NCI-H524 treated with DMSO at 0.1 percent for 48 hours (cell line): ENCODE measurements around the gene ACTA1.
A peak's percentile ranks its signal among the peaks of the same experiment; 100 is the strongest.
"Not testable (repeated sequence)": the region's sequence is repeated elsewhere in the genome, so short reads cannot be mapped to it uniquely, and the experiment has no call there.

Experiments
- DNase-seq: peaks from one replicate; lab custom pipeline; 2025; lab: John Stamatoyannopoulos, UW

Gene ACTA1

GRCh38 chr1:229440851-229441537 lies 7.1 kb upstream of the ACTA1 start:
- DNase-seq, result no peak

GRCh38 chr1:229438021-229438420 lies 4.1 kb upstream of the ACTA1 start:
- no peak for DNase-seq

GRCh38 chr1:229437443-229437842 lies 3.5 kb upstream of the ACTA1 start:
- DNase-seq, result no peak

GRCh38 chr1:229436201-229436600 lies 2.3 kb upstream of the ACTA1 start:
- no peak for DNase-seq

- peak; percentile 4 for DNase-seq
Observed at GRCh38 chr1:229434641-229435051, 752 bp upstream of the ACTA1 start.

GRCh38 chr1:229433364-229434004 lies 410 bp downstream of the ACTA1 start:
- DNase-seq, result no peak

- no peak for DNase-seq
Observed at GRCh38 chr1:229432905-229433304, 989 bp downstream of the ACTA1 start.

GRCh38 chr1:229432116-229432461 lies 1.8 kb downstream of the ACTA1 start:
- DNase-seq, result no peak

- no peak for DNase-seq
Observed at GRCh38 chr1:229431284-229432115, 2.4 kb downstream of the ACTA1 start.

- no peak for DNase-seq
Observed at GRCh38 chr1:229430761-229431283, 3.1 kb downstream of the ACTA1 start.

GRCh38 chr1:229428256-229428655 lies 5.6 kb downstream of the ACTA1 start:
- DNase-seq, result no peak

- DNase-seq, result no peak
Observed at GRCh38 chr1:229427572-229427971, 6.3 kb downstream of the ACTA1 start.

- no peak for DNase-seq
Observed at GRCh38 chr1:229425564-229426159, 8.2 kb downstream of the ACTA1 start.

GRCh38 chr1:229420765-229421164 lies 13.1 kb downstream of the ACTA1 start:
- peak; percentile 70 for DNase-seq

- no peak for DNase-seq
Observed at GRCh38 chr1:229420224-229420623, 13.7 kb downstream of the ACTA1 start.

GRCh38 chr1:229418586-229418985 lies 15.3 kb downstream of the ACTA1 start:
- DNase-seq, result not testable (repeated sequence)

GRCh38 chr1:229412810-229413209 lies 21.1 kb downstream of the ACTA1 start:
- not testable (repeated sequence) for DNase-seq

GRCh38 chr1:229412056-229412455 lies 21.8 kb downstream of the ACTA1 start:
- no peak for DNase-seq

- no peak for DNase-seq
Observed at GRCh38 chr1:229411434-229412055, 22.3 kb downstream of the ACTA1 start.

GRCh38 chr1:229410692-229411433 lies 23.0 kb downstream of the ACTA1 start:
- peak; percentile 94 for DNase-seq

- DNase-seq, result no peak
Observed at GRCh38 chr1:229410370-229410691, 23.6 kb downstream of the ACTA1 start.
